Neural progenitor cell (in vitro differentiated cells): ENCODE data around the gene MIOX.

Source experiments
- EZH2 ChIP-seq: fragments of 200-600 bp; sonication (generic); IDR thresholded peaks from 2 replicates; pipeline ENCODE4 v1.6.1; 2017; ENCODE audit warnings: antibody characterized with exemption, mild to moderate bottlenecking, moderate library complexity
- TF ChIP-seq, protein P1 (sequence below): fragments of 200-600 bp; sonication (generic); IDR thresholded peaks from 2 replicates; pipeline ENCODE4 v1.5.1; 2017; ENCODE audit warnings: antibody characterized with exemption, mild to moderate bottlenecking

GRCh38 chr22:50460938-50461337 lies 25.7 kb upstream of the MIOX start:
- TF ChIP-seq, protein P1, sequence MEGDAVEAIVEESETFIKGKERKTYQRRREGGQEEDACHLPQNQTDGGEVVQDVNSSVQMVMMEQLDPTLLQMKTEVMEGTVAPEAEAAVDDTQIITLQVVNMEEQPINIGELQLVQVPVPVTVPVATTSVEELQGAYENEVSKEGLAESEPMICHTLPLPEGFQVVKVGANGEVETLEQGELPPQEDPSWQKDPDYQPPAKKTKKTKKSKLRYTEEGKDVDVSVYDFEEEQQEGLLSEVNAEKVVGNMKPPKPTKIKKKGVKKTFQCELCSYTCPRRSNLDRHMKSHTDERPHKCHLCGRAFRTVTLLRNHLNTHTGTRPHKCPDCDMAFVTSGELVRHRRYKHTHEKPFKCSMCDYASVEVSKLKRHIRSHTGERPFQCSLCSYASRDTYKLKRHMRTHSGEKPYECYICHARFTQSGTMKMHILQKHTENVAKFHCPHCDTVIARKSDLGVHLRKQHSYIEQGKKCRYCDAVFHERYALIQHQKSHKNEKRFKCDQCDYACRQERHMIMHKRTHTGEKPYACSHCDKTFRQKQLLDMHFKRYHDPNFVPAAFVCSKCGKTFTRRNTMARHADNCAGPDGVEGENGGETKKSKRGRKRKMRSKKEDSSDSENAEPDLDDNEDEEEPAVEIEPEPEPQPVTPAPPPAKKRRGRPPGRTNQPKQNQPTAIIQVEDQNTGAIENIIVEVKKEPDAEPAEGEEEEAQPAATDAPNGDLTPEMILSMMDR, result no peak
- no peak for TF ChIP-seq EZH2
